ENCODE data around the gene F10.
A peak's percentile ranks its signal among the peaks of the same experiment; 100 is the strongest.
"Not testable (repeated sequence)": the region's sequence is repeated elsewhere in the genome, so short reads cannot be mapped to it uniquely, and the experiment has no call there.

F10 gene

DNA sequence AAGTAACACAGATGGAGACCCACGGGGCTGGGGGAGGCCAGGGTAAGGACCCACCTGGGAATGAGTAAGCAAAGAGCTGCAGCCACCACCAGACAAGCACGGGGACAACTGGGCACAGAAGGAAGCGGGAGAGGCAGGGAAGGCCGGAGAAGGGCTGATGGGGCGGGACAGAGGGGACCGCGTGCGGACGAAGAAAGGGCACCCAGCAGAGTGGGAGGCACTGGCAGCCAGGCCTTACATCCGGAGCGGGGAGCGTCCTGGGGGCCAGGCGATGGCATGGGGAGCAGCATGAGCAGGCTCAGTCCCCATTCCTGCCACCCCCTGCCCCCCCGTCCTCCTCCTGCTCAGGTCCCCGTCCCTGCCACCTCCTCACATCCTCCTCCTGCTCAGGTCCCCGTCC, 38.8 kb downstream of the F10 start:
- DNase-seq (ENCODE audit: low read depth): no peak
- no peak overlapping the region for H3K4me3 ChIP-seq (ENCODE audit: low read depth, low read length)

DNA sequence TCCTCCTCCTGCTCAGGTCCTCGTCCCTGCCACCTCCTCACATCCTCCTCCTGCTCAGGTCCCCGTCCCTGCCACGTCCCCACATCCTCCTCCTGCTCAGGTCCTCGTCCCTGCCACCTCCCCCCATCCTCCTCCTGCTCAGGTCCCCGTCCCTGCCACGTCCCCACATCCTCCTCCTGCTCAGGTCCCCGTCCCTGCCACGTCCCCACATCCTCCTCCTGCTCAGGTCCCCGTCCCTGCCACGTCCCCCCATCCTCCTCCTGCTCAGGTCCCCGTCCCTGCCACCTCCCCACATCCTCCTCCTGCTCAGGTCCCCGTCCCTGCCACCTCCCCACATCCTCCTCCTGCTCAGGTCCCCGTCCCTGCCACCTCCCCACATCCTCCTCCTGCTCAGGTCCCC, 39.4 kb downstream of the F10 start:
- not testable (repeated sequence) for DNase-seq (ENCODE audit: low read depth); H3K4me3 ChIP-seq (ENCODE audit: low read depth, low read length)

DNA sequence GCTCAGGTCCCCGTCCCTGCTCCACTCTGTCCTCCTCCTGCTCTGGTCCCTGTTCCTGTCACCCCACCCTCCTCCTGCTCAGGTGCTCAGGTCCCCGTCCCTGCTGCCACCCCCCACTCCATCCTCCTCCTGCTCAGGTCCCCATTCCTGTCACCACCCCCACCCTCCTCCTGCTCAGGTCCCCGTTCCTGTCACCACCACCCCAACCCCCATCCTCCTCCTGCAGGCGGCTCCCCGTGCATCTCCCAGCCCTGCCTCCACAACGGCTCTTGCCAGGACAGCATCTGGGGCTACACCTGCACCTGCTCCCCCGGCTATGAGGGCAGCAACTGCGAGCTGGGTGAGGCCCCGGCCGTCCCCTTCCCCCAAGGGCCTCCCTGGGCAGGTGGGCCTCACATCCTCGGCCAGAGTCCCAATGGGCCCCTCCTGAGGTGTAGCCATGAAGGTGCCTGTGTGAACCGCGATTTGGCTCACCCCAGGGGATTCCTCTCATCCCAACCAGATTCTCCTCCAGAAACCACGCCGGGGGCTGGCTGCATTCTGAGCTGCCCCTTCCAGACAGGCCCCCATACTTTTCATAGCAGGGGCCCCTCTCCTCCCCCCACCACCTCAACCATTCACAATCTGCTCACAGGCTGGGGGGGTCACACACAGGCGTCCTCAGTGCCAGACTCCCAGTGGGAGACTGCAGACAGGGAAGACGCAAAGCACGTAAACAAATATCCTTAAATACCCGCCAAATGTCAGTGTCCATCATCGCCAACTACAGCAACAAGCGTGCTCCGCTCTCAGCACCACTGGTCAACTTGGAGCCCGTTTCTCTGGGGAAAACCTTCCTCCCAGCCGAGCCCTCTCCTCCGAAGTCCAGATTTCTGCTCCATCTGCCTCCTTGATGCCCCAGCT, 40.4 kb downstream of the F10 start:
- H3K4me3 ChIP-seq (ENCODE audit: low read depth, low read length): no peak overlapping the region
- no peak for DNase-seq (ENCODE audit: low read depth)

DNA sequence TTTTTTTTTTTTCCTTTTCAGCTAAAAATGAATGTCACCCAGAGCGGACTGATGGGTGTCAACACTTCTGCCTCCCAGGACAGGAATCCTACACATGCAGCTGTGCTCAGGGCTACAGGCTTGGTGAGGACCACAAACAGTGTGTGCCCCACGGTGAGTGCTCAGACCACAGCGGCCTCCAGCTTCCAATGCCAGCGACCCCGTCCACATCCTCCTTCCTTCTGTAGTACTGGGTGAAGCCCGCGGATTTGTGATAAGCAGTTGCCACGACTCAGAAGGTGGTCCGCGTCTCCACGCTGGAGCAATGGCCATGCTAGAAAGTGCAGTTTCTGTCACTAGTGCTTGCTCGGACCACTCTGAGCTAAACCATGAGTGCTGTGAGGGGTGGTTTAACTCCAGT, 41.9 kb downstream of the F10 start:
- no peak for DNase-seq (ENCODE audit: low read depth)
- H3K4me3 ChIP-seq (ENCODE audit: low read depth, low read length): no peak overlapping the region

DNA sequence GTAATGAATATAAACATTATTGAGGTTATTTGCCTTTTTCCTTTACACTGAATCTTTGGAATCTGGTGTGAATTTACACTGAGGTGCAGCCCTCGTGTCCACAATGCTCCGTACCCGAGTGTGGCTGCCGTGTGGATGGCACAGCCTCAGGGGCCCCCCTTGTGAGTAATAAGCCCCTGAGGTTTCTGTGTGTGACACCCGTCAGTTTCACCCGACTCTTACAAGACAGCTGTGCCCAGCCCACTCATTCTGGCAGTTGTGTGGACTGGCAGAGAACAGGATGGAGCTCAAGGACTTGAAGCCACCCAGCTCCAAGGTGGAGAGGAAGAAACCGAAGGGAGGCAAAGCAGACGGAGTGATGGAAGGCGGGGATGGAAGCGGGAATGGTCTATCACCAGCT, 43.7 kb downstream of the F10 start:
- H3K4me3 ChIP-seq (ENCODE audit: low read depth, low read length): no peak overlapping the region
- no peak for DNase-seq (ENCODE audit: low read depth)

DNA sequence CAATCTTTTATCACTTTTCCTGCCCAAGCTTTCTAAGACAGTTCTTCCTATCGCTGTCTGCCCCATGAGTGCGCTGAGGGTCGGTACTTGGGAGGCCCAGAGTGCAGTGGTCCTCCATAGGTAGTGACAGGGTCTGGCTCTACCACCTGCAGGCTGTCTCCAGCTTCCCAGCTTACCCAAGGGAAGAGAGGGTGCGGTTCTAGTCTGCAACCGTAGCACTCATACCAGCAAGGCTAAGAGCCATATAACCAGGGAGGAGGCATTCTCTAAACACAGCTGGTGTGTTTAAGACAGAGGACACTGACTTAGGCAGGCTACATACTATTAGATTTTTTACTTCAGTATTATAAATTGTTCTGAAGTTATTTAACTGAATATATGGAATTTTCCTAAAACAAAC, 44.1 kb downstream of the F10 start:
- H3K4me3 ChIP-seq (ENCODE audit: low read depth, low read length): no peak overlapping the region
- no peak for DNase-seq (ENCODE audit: low read depth)

DNA sequence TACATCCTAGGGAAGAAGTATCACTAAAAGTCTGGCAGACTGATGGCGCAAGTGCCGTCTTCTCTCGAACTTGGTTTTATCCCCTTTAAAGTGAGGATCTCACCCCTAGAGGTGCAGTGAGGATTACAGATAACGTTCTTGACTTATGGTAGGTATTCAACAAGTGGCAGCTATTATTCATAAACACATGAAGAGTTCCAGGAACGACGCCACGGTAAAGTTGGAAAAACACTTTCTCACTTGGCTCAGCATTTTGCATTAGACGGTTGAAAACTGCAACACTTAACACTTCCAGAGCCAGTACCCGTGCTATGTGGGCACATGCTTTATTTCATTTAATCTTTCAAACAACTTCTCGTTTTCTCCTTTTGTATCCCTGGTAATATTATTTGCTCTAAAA, 44.6 kb downstream of the F10 start:
- H3K4me3 ChIP-seq (ENCODE audit: low read depth, low read length): no peak overlapping the region

DNA sequence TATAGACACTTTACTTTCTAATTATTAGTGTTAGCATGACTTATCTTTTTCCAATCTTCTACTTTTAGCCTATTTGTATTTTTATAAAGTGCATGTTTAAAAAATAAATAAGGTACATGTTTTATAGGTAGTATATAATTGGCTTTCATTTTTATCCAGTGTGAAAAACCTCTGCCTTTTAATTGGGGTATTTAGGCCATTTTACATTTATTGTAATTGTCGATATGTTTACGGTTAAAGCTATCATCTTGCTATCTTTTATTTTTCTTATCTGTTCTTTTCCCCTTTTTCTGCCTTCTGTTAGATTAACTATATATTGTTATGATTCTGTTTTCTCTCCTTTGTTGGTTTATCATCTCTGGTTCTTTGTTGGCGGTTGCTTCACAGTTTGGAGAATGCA, 45.0 kb downstream of the F10 start:
- no peak for DNase-seq (ENCODE audit: low read depth)
- no peak overlapping the region for H3K4me3 ChIP-seq (ENCODE audit: low read depth, low read length)

More for the DNA sequence above, 44.6 kb downstream of the F10 start:
- DNase-seq (ENCODE audit: low read depth): no peak

DNA sequence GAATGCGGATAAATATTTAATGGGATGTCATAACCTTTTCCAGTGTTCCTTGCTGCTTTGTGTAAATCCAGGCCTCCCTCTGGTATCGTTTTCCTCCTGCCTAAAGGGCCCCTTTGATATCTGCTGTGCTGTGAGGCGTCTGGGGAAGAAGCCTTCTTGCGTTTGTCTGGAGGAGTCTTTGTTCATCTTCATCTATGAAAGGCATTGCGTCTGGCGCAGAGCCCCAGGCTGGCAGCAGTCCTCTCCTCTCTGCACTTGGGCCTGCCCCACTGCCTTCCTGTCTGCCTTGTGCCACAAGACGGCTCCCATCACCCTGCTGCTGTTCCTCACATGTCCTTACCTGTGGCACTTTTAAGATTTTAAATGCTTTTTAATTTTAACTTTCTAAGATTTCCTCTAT, 45.6 kb downstream of the F10 start:
- no peak for DNase-seq (ENCODE audit: low read depth)
- H3K4me3 ChIP-seq (ENCODE audit: low read depth, low read length): no peak overlapping the region

DNA sequence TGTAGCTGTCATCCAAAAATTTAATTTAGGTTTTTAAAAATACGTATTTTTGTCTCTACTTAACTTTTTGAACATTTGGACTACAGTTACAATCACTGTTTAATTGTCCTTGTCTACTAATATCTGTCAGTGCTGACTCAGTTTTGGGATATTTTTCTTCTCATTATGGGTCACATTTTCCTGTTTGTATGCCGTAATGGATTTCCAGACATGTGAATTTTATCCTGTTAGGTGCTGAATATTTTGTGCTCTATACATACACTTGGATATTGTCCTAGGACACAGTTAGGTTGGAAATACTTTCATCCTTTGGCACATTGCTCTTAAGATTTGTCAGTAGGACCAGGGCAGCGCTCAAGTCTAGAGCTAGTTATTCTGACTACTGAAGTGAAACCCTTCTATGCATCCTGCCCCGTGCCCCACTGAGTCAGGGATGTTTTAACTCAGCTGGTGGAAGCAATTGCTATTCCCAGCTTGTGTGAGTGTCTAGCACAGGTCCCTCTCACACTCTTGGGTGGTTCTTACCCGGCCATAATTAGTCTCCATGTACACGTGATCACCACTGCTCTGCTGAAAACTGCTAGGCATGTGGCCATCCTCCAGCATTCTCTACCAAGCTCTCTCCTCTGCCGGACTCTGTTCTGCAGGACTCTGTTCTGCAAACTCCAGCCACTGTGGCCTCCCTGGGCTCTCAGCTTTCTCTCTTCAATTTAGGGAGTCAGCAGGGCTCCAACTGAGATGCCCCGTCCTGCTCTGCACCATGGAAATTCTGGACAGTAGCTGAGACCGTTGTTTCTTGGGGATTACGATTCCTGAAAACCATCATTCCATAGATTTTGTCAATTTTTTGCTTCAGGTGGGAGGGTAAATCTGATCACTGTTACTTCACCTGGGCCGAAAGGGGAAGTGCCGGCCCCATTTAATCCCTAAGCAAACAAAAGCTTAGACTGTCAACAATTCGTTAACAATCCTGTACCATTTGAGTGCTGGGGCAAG, 47.0 kb downstream of the F10 start:
- DNase-seq (ENCODE audit: low read depth): no peak
- H3K4me3 ChIP-seq (ENCODE audit: low read depth, low read length): no peak overlapping the region

DNA sequence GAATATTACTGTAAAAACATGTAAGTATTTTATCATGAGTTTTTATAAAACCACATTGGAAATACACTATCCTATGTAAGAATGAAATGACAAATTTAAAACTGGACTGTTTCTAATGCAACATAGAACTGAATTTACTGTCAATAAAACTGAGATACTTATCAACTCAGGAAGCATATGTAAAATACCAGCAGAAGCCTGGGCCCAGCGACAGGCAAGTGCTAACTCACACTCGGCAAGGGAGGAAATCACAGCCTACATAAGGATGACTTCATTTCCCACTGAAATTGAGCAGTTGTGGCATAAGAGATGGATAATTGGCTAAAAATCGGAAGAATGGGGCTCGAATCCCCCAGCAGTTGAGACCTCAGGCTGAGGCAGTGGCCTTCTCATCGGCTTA, 47.9 kb downstream of the F10 start:
- DNase-seq (ENCODE audit: low read depth): no peak
- no peak overlapping the region for H3K4me3 ChIP-seq (ENCODE audit: low read depth, low read length)

DNA sequence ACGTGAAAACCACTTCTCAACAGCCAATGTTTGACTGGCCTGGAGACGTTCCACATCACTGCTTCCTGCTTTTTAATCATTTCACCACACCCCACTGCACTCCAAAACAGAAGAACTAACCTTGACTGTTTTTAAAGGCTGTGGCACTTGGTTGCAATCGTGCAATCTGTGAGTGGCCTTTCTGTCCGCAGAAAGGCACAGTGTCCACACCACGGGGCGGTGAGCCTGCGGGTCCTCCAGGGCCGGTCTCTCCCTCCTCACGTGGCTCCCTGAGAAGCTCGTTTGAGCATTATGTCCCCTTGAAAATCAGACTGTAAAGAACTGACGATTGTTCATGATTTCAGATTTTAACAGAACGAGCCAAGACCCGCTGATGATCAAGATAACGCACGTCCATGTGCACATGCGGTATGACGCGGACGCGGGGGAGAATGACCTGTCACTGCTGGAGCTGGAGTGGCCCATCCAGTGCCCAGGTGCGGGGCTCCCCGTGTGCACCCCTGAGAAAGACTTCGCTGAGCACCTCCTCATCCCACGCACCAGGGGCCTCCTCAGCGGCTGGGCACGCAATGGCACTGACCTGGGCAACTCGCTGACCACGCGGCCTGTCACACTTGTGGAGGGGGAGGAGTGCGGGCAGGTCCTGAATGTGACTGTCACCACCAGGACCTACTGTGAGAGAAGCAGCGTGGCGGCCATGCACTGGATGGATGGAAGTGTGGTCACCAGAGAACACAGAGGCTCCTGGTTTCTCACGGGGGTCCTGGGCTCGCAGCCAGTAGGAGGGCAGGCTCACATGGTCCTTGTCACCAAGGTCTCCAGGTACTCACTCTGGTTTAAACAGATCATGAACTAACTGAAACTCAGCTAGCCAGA, 48.9 kb downstream of the F10 start:
- no peak overlapping the region for H3K4me3 ChIP-seq (ENCODE audit: low read depth, low read length)
- DNase-seq (ENCODE audit: low read depth): no peak

DNA sequence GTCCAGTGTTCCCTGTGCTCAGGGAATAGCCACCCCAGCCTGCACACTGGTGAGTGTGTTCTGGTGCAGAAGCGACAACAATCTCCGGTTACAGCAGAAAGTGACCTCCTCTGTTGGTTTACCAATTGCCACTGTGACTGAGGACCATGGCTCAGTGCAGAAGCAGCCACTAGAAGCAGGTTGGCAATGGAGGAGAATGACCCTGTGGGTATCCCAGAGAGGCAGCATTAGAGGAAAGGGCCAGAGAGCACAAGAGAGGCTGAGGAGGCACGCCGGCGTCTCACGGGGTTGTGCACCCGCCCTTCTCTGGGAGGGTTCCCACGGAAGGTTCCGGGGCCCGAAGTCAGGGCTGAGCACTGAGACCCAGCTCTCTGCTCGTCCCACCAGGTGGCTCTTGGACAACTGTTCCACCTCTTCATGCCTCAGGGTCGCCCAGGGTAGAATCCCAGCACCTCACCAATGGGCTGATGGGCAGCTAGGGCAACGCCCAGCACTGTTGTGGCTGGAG, 49.9 kb downstream of the F10 start:
- no peak for DNase-seq (ENCODE audit: low read depth)

DNA sequence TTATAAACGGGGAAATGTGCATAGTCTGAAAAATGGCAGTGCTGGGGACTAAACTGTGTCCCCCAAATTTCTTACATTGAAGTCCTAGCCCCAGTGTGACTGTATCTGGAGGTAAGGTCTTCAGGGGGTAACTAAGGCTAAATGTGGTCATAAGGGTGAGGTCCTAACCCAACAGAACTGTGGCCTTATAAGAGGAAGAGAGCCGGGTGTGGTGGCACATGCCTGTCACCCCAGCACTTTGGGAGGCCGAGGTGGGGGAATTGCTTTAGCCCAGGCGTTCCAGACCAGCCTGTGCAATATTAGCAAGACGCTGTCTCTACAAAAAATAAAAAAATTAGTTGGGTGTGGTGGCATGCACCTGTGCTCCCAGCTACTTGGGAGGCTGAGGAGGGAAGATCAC, 53.7 kb downstream of the F10 start:
- no peak for DNase-seq (ENCODE audit: low read depth)

More for the DNA sequence above, 49.9 kb downstream of the F10 start:
- H3K4me3 ChIP-seq (ENCODE audit: low read depth, low read length): no peak overlapping the region

DNA sequence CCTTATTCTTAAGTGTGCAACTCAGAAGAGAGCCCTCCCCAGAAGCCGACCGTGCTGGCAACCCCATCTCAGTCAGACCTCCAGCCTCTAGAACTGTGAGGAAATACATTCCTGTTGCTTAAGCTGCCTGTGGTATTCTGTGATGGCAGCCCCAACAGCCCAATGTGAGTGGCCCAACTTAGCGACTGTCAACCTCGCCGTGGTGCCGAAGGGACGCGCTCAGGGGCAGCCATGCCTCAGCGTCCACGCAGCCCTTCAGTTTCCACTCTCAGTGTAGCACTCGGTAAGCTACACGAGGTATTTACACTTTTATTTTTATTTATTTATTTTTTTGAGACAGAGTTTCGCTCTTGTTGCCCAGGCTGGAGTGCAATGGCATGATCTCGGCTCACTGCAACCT, 54.2 kb downstream of the F10 start:
- DNase-seq (ENCODE audit: low read depth): no peak
- no peak overlapping the region for H3K4me3 ChIP-seq (ENCODE audit: low read depth, low read length)

More for the DNA sequence above, 53.7 kb downstream of the F10 start:
- H3K4me3 ChIP-seq (ENCODE audit: low read depth, low read length): no peak overlapping the region

DNA sequence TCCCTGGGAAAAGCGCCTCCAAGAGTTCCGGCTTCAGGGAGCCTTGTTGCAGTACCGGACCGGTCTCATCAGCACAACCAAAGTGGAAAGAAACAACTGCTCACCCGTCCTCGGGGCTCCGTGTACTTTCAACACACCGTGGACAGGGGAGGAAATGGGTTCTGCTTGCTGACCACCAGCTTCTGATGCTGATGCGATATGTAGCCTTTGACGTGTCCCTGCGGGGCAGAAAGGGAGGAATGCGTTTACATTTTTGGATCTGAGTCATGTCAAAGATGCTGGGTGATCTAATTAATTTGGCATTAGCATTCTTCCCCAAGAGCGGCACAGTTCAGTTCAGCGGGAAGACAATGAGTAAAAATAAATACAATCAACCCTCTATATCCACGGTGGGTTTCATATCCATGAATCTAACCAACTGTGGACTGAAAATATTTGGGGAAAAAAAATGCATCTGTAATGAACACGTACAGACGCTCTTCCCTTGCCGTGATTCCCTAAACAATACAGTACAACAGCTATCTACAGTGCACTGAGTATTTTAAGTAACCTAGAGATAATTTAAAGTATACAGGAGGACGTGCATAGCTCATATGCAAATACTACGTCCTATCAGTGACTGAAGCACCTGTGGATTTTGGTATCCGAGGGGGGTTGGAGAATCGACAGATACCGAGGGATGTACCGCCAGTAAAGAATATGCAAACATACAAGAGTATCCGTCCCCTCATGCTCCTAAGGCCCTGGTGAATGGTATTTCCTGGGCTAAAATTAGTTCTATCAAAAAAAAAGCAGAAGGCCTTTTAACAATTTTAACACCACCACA, 55.7 kb downstream of the F10 start:
- peak; percentile 80 for DNase-seq (ENCODE audit: low read depth)
- no peak overlapping the region for H3K4me3 ChIP-seq (ENCODE audit: low read depth, low read length)

DNA sequence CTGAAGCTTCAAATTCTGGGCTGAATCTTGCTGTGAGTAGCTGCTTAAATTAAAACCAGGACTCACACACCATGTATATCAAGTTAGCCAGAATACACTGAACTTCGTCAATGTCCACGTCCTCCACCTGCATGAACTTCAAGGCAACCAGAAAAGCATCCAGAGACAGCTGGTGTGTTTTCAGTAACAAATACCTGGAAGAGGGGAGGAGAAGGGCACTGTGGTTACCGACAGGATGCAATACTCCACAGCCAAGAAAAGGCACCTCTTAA, 56.2 kb downstream of the F10 start:
- no peak overlapping the region for H3K4me3 ChIP-seq (ENCODE audit: low read depth, low read length)
- no peak for DNase-seq (ENCODE audit: low read depth)

DNA sequence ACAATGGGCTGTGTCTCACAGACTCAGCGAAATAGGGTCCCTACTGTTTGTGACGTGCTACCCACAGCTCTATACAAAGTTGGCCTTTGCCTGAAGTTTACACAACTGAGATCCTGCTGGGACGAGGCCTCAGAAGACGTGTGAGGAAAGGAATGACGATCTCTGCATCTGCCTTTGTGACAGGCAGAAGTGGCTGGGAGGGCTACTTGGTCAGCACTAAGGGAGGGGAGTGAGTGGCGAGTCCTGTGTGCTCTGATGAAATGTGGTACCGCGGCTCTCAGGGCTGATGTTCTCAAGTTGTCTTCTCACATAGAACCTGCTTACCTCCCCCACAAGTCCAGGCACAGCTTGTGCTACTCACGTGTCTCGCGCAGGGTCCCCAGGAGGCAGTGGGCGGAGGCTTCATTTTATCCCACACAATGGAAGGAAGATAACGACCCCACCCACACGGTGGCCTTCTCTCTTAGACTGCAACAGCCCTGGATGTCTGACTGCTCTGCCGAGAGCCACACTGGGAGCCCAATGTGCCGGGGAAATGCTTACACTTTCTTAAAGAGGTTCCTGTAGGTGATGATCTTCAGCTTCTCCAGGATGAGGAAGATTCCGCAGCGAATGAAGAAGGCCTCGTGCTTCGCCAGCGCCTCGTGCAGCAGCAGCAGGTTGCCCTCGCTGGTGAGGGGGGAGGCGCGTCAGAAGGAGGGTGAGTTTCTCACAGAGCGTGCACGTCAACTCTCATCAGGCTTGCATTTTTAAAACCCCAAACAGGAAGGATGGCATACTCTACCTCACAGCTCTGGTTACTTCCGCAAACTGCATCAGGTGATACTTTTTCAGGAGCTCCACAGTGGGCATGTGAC, 57.0 kb downstream of the F10 start:
- H3K4me3 ChIP-seq (ENCODE audit: low read depth, low read length): no peak overlapping the region
- DNase-seq (ENCODE audit: low read depth): no peak
